ENCODE data around the gene XG. TPM values are rescaled to one million over a fixed set of nuclear protein-coding genes. Genes with fewer than 3 reads are reported as not detected.
"Not testable (repeated sequence)": the region's sequence is repeated elsewhere in the genome, so short reads cannot be mapped to it uniquely, and the experiment has no call there.

XG gene
- total and polyA plus RNA-seq, 2 donors from 2014 or later = 0.43 to 0.50 TPM

DNA sequence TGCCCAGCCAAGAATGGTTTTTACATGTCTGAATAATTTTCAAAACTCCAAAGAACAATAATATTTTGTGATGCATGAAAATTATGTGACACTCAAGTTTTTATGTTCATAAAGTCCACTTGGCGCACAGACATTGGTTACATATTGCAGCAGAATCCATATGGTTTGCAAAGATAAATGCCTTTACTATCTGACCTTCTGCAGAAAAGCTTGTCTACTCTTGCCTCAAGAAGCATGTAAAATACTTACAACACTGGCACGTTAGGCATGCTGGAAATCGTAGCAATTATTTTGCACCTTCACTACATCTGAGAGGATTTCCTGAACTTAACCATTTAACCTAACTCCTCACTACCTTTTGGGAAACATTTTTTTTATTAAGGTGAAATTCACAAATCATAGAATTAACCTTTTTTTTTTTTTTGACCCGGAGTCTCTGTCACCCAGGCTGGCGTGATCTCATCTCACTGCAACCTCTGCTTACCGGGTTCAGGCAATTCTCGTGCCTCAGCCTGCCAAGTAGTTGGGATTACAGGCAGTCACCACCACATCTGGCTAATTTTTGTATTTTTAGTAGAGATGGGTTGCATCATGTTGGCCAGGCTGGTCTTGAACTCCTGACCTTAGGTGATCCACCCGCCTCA lies 3.5 kb upstream of the XG start:
- intact Hi-C loops (cut with DNase I) = no loop called here
- Histone ChIP-seq H3K9ac (ENCODE audit: low read length in 3 of 3) (no peak overlapping the region), H3K27ac (ENCODE audit: low read depth in 2 of 2, low read length in 2 of 2) (no peak overlapping the region), H3K9me3 (ENCODE audit: control insufficient read depth in 2 of 3, insufficient read depth in 1 of 3, low read length in 3 of 3) (peaks cover 0 to 3% (median 0%) of the 10 kb centered on the region in 3 donors), H3K36me3 (ENCODE audit: control insufficient read depth in 2 of 3, insufficient read depth in 3 of 3, low read length in 3 of 3) (no peaks in the 10 kb centered on the region), H3K4me1 (ENCODE audit: control insufficient read depth in 2 of 3, insufficient read depth in 2 of 3, low read depth in 1 of 3, low read length in 3 of 3) (no peaks in the 10 kb centered on the region), H3K4me3 (ENCODE audit: low read length in 3 of 3) (no peak overlapping the region), H3K27me3 (ENCODE audit: control insufficient read depth, insufficient read depth, low read length) (no peaks in the 10 kb centered on the region)
- TF ChIP-seq, protein P1, sequence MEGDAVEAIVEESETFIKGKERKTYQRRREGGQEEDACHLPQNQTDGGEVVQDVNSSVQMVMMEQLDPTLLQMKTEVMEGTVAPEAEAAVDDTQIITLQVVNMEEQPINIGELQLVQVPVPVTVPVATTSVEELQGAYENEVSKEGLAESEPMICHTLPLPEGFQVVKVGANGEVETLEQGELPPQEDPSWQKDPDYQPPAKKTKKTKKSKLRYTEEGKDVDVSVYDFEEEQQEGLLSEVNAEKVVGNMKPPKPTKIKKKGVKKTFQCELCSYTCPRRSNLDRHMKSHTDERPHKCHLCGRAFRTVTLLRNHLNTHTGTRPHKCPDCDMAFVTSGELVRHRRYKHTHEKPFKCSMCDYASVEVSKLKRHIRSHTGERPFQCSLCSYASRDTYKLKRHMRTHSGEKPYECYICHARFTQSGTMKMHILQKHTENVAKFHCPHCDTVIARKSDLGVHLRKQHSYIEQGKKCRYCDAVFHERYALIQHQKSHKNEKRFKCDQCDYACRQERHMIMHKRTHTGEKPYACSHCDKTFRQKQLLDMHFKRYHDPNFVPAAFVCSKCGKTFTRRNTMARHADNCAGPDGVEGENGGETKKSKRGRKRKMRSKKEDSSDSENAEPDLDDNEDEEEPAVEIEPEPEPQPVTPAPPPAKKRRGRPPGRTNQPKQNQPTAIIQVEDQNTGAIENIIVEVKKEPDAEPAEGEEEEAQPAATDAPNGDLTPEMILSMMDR (IDR thresholded peaks at IDR 0.05; ENCODE audit: borderline replicate concordance, extremely low read depth, insufficient read depth) = no peak
- FAIRE-seq (no peak), DNase-seq (no peak)

DNA sequence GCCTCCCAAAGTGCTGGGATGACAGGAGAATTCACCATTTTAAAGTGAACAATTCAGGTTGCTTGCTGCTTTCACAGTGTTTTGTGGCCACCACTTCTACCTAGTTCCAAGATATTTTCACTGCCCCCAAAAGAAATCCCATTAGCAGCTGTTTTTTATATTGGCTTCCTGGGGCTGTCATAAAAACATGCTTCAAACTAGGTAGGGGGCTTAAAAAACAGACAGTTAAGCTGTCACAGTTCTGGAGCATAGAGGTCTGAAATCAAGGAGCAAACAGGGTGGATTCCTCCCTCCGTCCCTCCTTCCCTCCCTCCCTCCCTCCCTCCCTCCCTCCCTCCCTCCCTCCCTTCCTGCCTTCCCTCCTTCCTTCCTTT lies 3.0 kb upstream of the XG start:
- no peak overlapping the region for H3K9ac ChIP-seq (ENCODE audit: low read length in 3 of 3)
- no peak for DNase-seq
- intact Hi-C loops (cut with DNase I) = no loop called here
- H3K4me3 ChIP-seq (ENCODE audit: low read length in 3 of 3) = no peak overlapping the region
- peaks cover 0 to 3% (median 0%) of the 10 kb centered on the region in 3 donors for H3K9me3 ChIP-seq (ENCODE audit: control insufficient read depth in 2 of 3, insufficient read depth in 1 of 3, low read length in 3 of 3)
- no peaks in the 10 kb centered on the region for H3K36me3 ChIP-seq (ENCODE audit: control insufficient read depth in 2 of 3, insufficient read depth in 3 of 3, low read length in 3 of 3)
- H3K27ac ChIP-seq (ENCODE audit: low read depth in 2 of 2, low read length in 2 of 2) = no peak overlapping the region
- FAIRE-seq = no peak
- H3K27me3 ChIP-seq (ENCODE audit: control insufficient read depth, insufficient read depth, low read length) = no peaks in the 10 kb centered on the region
- no peaks in the 10 kb centered on the region for H3K4me1 ChIP-seq (ENCODE audit: control insufficient read depth in 2 of 3, insufficient read depth in 2 of 3, low read depth in 1 of 3, low read length in 3 of 3)
- TF ChIP-seq, protein P1 (IDR thresholded peaks at IDR 0.05; ENCODE audit: borderline replicate concordance, extremely low read depth, insufficient read depth) = no peak

DNA sequence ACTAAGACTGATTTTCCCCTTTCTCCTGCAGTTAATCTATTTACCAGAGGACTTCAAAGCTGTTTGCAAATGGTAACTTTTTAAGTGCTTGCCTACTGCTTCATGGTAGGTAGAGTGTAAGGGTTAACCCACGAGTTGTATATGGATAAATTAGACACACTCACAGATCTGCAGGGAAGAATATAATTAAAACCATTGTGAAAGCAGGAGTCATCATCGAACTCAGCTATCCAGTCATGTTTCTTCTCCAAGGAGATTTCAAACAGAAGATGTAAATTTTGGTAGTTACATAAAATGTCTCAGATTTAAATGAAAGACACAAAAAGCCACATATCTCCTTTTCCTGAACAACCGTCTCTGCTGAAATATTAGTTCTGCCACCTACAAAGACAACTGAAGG lies 549 bp upstream of the XG start:
- TF ChIP-seq, protein P1 (IDR thresholded peaks at IDR 0.05; ENCODE audit: borderline replicate concordance, extremely low read depth, insufficient read depth) = no peak
- H3K36me3 ChIP-seq (ENCODE audit: control insufficient read depth in 2 of 3, insufficient read depth in 3 of 3, low read length in 3 of 3) = no peaks in the 10 kb centered on the region
- H3K4me3 ChIP-seq (ENCODE audit: low read length in 3 of 3) = no peak overlapping the region
- FAIRE-seq (no peak), DNase-seq (no peak)
- H3K27me3 ChIP-seq (ENCODE audit: control insufficient read depth, insufficient read depth, low read length) = no peaks in the 10 kb centered on the region
- H3K9me3 ChIP-seq (ENCODE audit: control insufficient read depth in 2 of 3, insufficient read depth in 1 of 3, low read length in 3 of 3) = peaks cover 0 to 3% (median 0%) of the 10 kb centered on the region in 3 donors
- H3K27ac ChIP-seq (ENCODE audit: low read depth in 2 of 2, low read length in 2 of 2) = no peak overlapping the region
- intact Hi-C loops (cut with DNase I) = no loop called here
- no peak overlapping the region for H3K9ac ChIP-seq (ENCODE audit: low read length in 3 of 3)
- H3K4me1 ChIP-seq (ENCODE audit: control insufficient read depth in 2 of 3, insufficient read depth in 2 of 3, low read depth in 1 of 3, low read length in 3 of 3) = no peaks in the 10 kb centered on the region

DNA sequence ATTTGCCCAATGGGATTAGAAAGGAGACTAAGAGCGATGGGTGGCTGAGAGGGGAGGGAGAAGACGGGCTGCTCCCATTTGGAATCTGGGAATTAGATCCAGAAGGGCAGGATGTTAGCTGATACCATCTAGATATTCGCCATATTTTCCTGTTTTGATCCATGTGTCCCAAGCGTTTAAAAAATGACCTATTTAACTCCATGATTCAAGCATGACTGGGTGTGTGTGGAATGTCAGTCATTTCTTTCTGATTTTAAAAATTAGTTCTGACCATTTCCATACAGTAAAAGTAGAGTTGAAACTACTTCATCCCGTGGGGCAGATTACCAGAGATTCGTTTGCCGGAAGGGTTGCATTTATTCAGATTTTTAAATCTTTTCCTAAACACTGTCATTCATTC lies 601 bp downstream of the XG start:
- FAIRE-seq; H3K27ac ChIP-seq (ENCODE audit: low read depth in 2 of 2, low read length in 2 of 2); H3K27me3 ChIP-seq (ENCODE audit: control insufficient read depth, insufficient read depth, low read length); H3K4me1 ChIP-seq (ENCODE audit: control insufficient read depth in 2 of 3, insufficient read depth in 2 of 3, low read depth in 1 of 3, low read length in 3 of 3); DNase-seq; H3K4me3 ChIP-seq (ENCODE audit: low read length in 3 of 3); H3K36me3 ChIP-seq (ENCODE audit: control insufficient read depth in 2 of 3, insufficient read depth in 3 of 3, low read length in 3 of 3); H3K9ac ChIP-seq (ENCODE audit: low read length in 3 of 3); H3K9me3 ChIP-seq (ENCODE audit: control insufficient read depth in 2 of 3, insufficient read depth in 1 of 3, low read length in 3 of 3); intact Hi-C loops (cut with DNase I): not testable (repeated sequence)

DNA sequence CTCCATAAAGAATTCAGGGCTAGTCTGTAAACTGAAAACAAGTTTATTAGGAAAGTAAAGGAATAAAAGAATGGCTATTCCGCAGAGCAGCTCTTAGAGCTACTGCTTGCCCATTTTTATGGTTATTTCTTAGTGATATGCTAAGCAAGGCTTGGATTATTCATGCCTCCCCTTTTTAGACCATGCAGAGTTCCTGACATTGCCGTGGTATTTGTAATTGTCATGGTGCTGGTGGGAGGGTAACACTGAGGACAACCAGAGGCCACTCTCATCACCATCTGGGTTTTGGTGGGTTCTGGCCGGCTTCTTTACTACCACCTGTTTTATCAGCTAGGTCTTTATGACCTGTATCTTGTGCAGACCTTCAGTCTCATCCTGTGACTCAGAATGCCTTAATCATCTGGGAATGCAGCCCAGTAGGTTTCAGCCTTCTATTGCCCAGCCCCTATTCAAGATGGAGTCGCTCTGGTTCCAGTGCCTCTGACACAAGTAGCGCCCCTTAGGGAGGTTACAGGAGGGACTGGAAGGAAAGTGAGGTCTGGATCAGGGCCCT lies 3.4 kb downstream of the XG start:
- intact Hi-C loops (cut with DNase I); H3K4me3 ChIP-seq (ENCODE audit: low read length in 3 of 3); H3K27ac ChIP-seq (ENCODE audit: low read depth in 2 of 2, low read length in 2 of 2); H3K4me1 ChIP-seq (ENCODE audit: control insufficient read depth in 2 of 3, insufficient read depth in 2 of 3, low read depth in 1 of 3, low read length in 3 of 3); H3K9me3 ChIP-seq (ENCODE audit: control insufficient read depth in 2 of 3, insufficient read depth in 1 of 3, low read length in 3 of 3); FAIRE-seq; H3K36me3 ChIP-seq (ENCODE audit: control insufficient read depth in 2 of 3, insufficient read depth in 3 of 3, low read length in 3 of 3); DNase-seq; H3K9ac ChIP-seq (ENCODE audit: low read length in 3 of 3); H3K27me3 ChIP-seq (ENCODE audit: control insufficient read depth, insufficient read depth, low read length): not testable (repeated sequence)
